HepG2 (cell line): ENCODE data around the gene ANTXR1. TPM values are rescaled to one million over a fixed set of nuclear protein-coding genes. Genes with fewer than 3 reads are reported as not detected.

Source experiments
- HDAC1 ChIP-seq: sonication (generic); formaldehyde crosslinking; IDR thresholded peaks from 2 replicates; pipeline ENCODE4 v1.5.1; 2020; ENCODE audit warnings: mild to moderate bottlenecking, missing genetic modification reagents
- HOXD1 ChIP-seq: sonication (generic); formaldehyde crosslinking; IDR thresholded peaks from 2 replicates; pipeline ENCODE4 v1.5.0; 2020; ENCODE audit warnings: missing genetic modification reagents
- IKZF4 ChIP-seq: sonication (generic); formaldehyde crosslinking; IDR thresholded peaks from 2 replicates; pipeline ENCODE4 v1.5.1; 2020; ENCODE audit warnings: borderline replicate concordance, mild to moderate bottlenecking, low read depth, missing genetic modification reagents; ENCODE audit errors: not compliant biosample characterization
- JUNB ChIP-seq: sonication (generic); formaldehyde crosslinking; IDR thresholded peaks from 2 replicates; pipeline ENCODE4 v1.8.0; 2022; ENCODE audit warnings: missing genetic modification reagents, mild to moderate bottlenecking, borderline replicate concordance
- LCORL ChIP-seq, 2 experiments: fragments of 450-650 bp in 1 of 2; sonication (generic) in 1 of 2; formaldehyde crosslinking in 1 of 2; IDR thresholded peaks; 2 replicates each; pipeline versions ENCODE4 v1.5.0 to v1.6.1; 2017 to 2020; ENCODE audit warnings: antibody characterized with exemption in 1 of 2, missing genetic modification reagents in 1 of 2
- NONO ChIP-seq, 2 experiments: fragments of 450-650 bp in 1 of 2; sonication (generic) in 1 of 2; formaldehyde crosslinking in 1 of 2; IDR thresholded peaks in 1 of 2; conservative IDR thresholded peaks in 1 of 2; 2 replicates each; pipeline versions ENCODE4 v1.6.1 to v1.8.0; 2017 to 2022; ENCODE audit warnings: mild to moderate bottlenecking in 1 of 2, missing genetic modification reagents in 1 of 2, moderate library complexity in 1 of 2
- PLRG1 ChIP-seq: fragments of 450-650 bp; conservative IDR thresholded peaks from 2 replicates; pipeline ENCODE4 v1.6.1; 2016
- RFX1 ChIP-seq: fragments of 450-650 bp; IDR thresholded peaks from 2 replicates; pipeline ENCODE4 v1.6.1; 2017
- RXRA ChIP-seq: sonication (generic); formaldehyde crosslinking; IDR thresholded peaks from 2 replicates; pipeline ENCODE4 v1.5.1; 2020; ENCODE audit warnings: missing genetic modification reagents
- RXRB ChIP-seq: IDR thresholded peaks from 2 replicates; pipeline ENCODE4 v1.6.1; 2016; ENCODE audit warnings: borderline replicate concordance, missing genetic modification reagents, missing compliant biosample characterization
- YEATS4 ChIP-seq: sonication (generic); formaldehyde crosslinking; IDR thresholded peaks from 2 replicates; pipeline ENCODE4 v1.4.0; 2020; ENCODE audit warnings: missing genetic modification reagents, borderline replicate concordance
- ZBTB38 ChIP-seq: sonication (generic); formaldehyde crosslinking; IDR thresholded peaks from 2 replicates; pipeline ENCODE4 v1.5.1; 2020; ENCODE audit warnings: mild to moderate bottlenecking, missing genetic modification reagents
- ZNF572 ChIP-seq: sonication (generic); formaldehyde crosslinking; IDR thresholded peaks from 2 replicates; pipeline ENCODE4 v1.5.1; 2020; ENCODE audit warnings: mild to moderate bottlenecking, missing genetic modification reagents
- ZNF780A ChIP-seq: sonication (generic); formaldehyde crosslinking; IDR thresholded peaks from 2 replicates; pipeline ENCODE4 v1.8.0; 2022; ENCODE audit warnings: mild to moderate bottlenecking, missing genetic modification reagents, moderate library complexity
- ZNF883 ChIP-seq: sonication (generic); formaldehyde crosslinking; IDR thresholded peaks from 2 replicates; pipeline ENCODE4 v1.5.1; 2020; ENCODE audit warnings: mild to moderate bottlenecking, missing genetic modification reagents; ENCODE audit errors: not compliant biosample characterization
- polyA plus RNA-seq, 8 experiments: library from polyadenylated mRNA; depleted of rRNA in 3 of 8; stranded (reverse) in 7 of 8; unstranded in 1 of 8; fragments of >200 nt; fragmentation: Illumina TruSeq in 4 of 8; extraction: Trizol in 4 of 8; gene quantifications; 2 replicates each; pipeline versions ENCODE4 v1.2.1 to v1.2.3, GENCODE V29; 2011 to 2016; ENCODE audit warnings: low read depth in 4 of 8, missing spikeins in 1 of 8, mixed read lengths in 1 of 8; ENCODE audit not compliant: insufficient read depth in 1 of 8
- total RNA-seq, 5 experiments: library from RNA; depleted of rRNA; stranded (reverse); fragments of >200 nt; fragmentation: Illumina TruSeq; extraction: Trizol; gene quantifications; 2 replicates each; pipeline ENCODE4 v1.2.3, GENCODE V29; 2016; ENCODE audit warnings: low read depth in 1 of 5
- TF ChIP-seq, protein P1 (sequence below): sonication (generic); formaldehyde crosslinking; IDR thresholded peaks from 2 replicates; pipeline ENCODE4 v1.4.0; 2020; ENCODE audit warnings: missing genetic modification reagents, borderline replicate concordance

Gene ANTXR1
- total and polyA plus RNA-seq, 2 of the 13 experiments (the other 11 are each of a cell fraction or from before 2014, with no cell fraction given): 4.5 to 12.7 TPM

DNA sequence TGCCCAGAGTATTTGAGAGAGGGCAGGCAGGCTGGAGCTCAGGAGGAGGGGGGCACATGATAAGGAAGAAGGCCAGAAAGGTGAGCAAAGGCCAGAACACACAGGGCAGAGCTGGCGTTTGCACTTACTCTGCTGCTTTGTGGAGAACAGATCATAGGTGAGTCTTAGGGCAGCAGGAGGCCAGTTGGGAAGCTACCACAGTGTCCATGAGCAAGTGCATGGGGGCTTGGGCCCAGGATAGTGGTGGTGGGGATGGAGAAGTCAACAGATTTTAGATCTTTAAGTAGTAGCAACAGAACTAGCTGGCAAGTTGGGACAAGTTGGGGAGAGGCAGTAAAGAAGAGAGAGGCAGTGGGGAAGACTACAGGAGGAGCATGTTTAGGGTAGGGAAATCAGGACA is 168.0 kb downstream of the ANTXR1 start (continued):
- TF ChIP-seq ZNF780A (CRISPR knock-in tag) (0 out of 2 replicates have a peak, but pooled peaks have one; percentile 23), RXRA (CRISPR knock-in tag) (peak; percentile 17; the same call in 1 of the 2 replicates), PLRG1 (no peak), LCORL (IDR thresholded peaks at IDR 0.05) (0 out of 2 replicates have a peak, but pooled peaks have one; percentile 10), LCORL (CRISPR knock-in tag; IDR thresholded peaks at IDR 0.05) (no peak), ZNF572 (CRISPR knock-in tag) (0 out of 2 replicates have a peak, but pooled peaks have one; percentile 46), HOXD1 (CRISPR knock-in tag) (no peak), ZNF883 (CRISPR knock-in tag) (peak; percentile 27), RXRB (CRISPR knock-in tag) (no peak), YEATS4 (CRISPR knock-in tag) (no peak), HDAC1 (CRISPR knock-in tag) (0 out of 2 replicates have a peak, but pooled peaks have one; percentile 19), IKZF4 (no peak), NONO (IDR thresholded peaks at IDR 0.05) (no peak), NONO (CRISPR knock-in tag; conservative IDR thresholded peaks at IDR 0.05) (0 out of 2 replicates have a peak, but pooled peaks have one; percentile 25), JUNB (no peak), RFX1 (no peak), ZBTB38 (CRISPR knock-in tag) (peak; percentile 19; the same call in 1 of the 2 replicates)
- TF ChIP-seq, protein P1, sequence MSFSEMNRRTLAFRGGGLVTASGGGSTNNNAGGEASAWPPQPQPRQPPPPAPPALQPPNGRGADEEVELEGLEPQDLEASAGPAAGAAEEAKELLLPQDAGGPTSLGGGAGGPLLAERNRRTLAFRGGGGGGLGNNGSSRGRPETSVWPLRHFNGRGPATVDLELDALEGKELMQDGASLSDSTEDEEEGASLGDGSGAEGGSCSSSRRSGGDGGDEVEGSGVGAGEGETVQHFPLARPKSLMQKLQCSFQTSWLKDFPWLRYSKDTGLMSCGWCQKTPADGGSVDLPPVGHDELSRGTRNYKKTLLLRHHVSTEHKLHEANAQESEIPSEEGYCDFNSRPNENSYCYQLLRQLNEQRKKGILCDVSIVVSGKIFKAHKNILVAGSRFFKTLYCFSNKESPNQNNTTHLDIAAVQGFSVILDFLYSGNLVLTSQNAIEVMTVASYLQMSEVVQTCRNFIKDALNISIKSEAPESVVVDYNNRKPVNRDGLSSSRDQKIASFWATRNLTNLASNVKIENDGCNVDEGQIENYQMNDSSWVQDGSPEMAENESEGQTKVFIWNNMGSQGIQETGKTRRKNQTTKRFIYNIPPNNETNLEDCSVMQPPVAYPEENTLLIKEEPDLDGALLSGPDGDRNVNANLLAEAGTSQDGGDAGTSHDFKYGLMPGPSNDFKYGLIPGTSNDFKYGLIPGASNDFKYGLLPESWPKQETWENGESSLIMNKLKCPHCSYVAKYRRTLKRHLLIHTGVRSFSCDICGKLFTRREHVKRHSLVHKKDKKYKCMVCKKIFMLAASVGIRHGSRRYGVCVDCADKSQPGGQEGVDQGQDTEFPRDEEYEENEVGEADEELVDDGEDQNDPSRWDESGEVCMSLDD (CRISPR knock-in tag): no peak
